NCI-H187 treated with DMSO at 0.1 percent for 48 hours (cell line): ENCODE data around the gene CNN3.
A peak's percentile ranks its signal among the peaks of the same experiment; 100 is the strongest.

Experiments used
- DNase-seq: peaks from one replicate; lab custom pipeline; 2025; lab: John Stamatoyannopoulos, UW

The CNN3 gene

GRCh38 chr1:94887603-94888171 lies 39.2 kb downstream of the CNN3 start:
- DNase-seq: no peak

DNA sequence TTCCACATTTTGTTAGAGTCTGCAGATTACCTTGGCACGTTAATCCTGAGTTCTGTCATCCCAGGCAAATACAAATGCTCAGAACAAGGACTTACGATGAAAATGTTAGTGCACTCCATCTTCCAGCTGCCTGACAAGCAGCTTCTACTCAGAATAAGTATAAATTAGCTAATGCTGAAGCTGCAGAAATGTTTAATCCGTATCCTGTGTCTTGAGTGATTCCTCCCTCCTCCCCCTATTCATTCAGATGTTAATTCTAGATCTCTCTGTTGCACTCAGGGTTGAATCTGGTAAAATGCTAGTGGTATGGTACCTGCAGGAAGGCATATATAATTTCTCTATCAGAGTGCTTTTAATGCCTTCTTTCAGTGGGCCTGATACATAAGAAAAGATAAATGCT lies 39.8 kb downstream of the CNN3 start:
- no peak for DNase-seq

- DNase-seq: no peak
Measured at GRCh38 chr1:94886361-94886760, 40.5 kb downstream of the CNN3 start.

DNA sequence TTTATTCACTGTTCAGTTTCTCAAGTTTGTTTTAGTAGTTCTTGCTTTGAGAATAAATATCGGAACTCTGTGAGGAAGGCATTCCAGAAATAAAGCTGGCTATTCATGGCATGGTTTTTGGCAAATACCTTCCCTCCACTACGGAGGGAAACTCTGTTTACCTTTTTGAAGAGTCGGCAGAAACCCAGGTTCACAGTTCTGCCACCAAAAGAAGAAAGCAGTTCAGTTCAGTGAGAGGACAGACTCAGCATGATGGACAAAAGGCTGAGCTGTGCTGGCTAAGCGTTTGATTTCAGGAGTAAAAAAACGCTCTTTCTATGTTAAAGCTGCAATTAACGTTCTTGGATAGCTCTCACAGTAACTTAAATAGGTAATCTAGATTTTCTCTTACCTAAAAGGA lies 42.4 kb downstream of the CNN3 start:
- DNase-seq: no peak

- no peak for DNase-seq
Measured at GRCh38 chr1:94884106-94884505, 42.8 kb downstream of the CNN3 start.

GRCh38 chr1:94883691-94884090 lies 43.2 kb downstream of the CNN3 start:
- DNase-seq: no peak

- DNase-seq: no peak
Measured at GRCh38 chr1:94878329-94878728, 48.6 kb downstream of the CNN3 start.

DNA sequence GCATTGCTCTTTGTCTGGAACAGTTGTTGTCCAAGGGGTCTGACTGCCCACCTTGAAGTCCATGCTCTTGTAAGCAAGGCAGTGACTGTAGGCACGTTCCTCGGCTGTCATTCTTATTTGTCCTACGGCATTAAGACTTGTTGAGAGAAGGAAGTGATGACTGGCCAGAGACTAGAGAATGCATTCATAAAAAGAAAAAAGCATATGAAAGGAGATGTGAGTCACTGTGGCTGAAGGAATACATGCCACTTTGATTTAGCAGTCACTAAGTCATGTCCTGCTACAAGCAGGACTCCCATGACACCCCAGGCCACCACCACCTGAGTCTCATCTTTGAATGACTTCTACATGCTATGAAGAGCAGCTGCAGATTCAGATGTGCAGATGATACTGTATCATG lies 50.5 kb downstream of the CNN3 start:
- no peak for DNase-seq

DNA sequence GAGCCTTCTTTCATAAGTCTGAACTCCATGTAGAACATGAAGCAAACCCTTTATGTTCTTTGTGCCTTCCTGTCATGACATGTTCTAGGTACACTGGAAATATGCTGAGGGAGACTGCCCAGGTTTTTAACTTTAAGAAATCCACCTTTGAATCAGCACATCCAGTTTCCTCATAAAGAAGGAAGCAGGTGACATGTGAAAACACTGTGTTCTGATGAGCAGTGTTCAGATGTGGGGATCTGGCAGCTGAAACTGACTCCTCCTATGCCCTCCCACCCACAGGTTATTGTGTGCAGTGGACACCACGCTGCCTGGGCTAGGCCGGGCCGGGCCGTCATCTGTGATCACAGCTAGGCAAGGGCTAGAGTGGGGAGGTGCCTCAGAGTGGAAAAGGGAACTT lies 51.1 kb downstream of the CNN3 start:
- no peak for DNase-seq

GRCh38 chr1:94874423-94874822 lies 52.5 kb downstream of the CNN3 start:
- DNase-seq: no peak

- peak; percentile 73 for DNase-seq
Measured at GRCh38 chr1:94873520-94874351, 53.2 kb downstream of the CNN3 start.

DNA sequence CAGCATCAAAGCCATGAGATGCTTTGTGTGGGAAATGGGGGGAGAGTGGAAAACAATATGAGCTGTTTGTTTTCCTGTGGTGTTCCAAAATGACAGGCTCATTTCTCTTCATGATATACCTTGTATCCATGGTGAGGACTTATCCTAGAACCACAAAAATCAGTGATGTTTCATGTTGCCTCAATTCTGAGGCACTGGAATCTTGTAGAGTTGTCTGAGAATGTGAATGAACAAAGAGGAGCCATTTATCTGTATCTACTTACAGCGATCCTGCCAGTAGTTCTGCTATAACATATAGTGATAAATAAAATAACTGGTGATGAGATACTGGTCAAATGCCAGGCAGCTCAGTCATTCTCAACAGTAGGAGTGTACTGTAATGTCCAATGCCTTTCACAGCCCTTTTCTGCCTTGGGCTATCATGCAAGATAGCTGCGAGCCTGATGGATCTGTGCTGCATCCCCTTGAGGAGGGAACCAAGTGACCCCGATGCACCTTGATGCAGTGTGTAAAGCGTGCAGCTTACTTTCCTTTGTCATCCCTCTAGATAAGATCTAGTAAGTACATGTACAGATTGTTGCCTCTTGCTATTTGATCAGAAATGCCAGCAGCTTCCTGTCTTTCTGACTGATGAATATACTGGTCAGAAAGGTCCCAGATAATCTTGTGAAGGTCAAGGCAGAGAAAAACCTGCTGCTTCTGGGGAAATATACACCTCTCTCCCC lies 54.0 kb downstream of the CNN3 start:
- no peak for DNase-seq

GRCh38 chr1:94871031-94871430 lies 55.9 kb downstream of the CNN3 start:
- no peak for DNase-seq

GRCh38 chr1:94866164-94866807 lies 60.6 kb downstream of the CNN3 start:
- DNase-seq: no peak

DNA sequence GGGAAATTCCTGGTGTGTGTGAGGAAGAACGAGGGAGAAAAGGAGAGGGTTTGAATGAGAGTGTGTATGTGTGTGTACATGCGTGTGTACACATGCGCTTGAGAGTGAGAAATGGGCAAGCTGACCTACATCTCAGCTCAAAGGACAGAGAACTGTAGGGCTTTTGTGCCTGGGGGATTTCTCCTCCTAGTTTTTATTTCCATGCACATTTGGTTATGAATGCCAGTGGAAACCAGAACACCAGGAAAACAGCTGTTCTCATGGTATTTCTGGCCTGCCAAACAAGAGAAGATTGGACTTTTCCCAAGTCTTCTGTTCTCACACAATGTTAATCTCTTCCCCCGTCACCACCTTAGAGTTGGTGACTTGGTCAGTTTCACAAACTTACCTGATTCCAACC lies 61.5 kb downstream of the CNN3 start:
- DNase-seq: no peak

GRCh38 chr1:94864821-94865220 lies 62.1 kb downstream of the CNN3 start:
- DNase-seq: no peak

DNA sequence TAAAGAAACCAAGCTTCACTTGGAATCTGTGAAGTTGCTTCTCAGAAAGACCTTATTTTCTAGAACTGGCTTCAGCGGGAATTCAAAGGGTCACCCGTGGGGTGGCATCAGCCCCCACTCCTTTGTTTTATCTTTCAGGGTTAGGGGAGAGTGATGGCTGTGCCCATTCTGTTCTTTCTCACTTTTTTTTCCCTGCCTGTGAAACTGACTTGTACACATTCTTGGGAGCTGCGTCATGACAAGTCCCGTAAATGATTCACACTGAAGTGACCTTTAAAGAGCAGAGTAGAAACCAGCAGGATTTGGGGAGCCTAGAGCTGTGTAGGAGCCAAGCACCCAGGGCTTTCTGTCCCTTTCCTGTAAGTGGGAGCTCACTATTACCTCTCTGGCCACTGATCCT lies 63.0 kb downstream of the CNN3 start:
- no peak for DNase-seq

- no peak for DNase-seq
Measured at GRCh38 chr1:94863297-94863911, 63.5 kb downstream of the CNN3 start.

DNA sequence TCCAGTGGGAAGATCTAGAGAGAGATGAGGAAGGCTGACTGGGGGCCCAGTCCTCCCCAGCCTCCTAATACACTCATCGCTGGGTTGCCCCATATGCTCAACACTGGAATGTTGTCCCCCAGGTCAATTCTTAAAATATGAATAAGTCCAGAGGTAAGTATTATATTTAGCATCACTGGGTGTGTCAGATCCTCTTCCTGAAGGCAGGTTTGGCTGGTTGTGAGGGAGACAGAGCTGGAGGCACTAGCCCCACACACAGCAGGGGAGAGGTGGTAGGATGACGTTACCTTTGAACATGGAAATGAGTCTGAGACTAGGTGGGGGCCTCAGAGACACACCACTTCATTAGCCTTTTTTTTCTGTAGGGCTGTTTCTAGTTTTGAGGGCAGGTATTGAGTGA lies 64.2 kb downstream of the CNN3 start:
- DNase-seq: no peak

GRCh38 chr1:94859174-94859573 lies 67.7 kb downstream of the CNN3 start:
- no peak for DNase-seq

DNA sequence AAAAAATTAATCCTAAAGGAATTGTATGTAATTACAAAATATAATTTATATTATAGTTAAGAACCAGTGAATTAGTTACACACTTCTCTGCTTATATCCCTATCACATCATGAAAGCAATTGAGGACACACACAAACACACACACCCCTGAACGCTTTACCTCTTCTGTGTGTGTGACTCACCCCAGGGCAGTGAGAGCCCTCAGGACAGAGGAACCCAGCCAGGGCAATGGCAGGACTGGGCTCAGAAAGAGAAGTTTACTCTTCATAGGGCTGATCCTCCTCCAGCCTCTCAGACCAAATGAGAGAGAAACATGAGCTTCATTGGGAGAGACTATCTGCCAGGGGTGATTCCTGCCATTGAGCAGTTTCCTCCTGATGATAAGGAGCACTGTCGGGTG lies 68.6 kb downstream of the CNN3 start:
- no peak for DNase-seq

DNA sequence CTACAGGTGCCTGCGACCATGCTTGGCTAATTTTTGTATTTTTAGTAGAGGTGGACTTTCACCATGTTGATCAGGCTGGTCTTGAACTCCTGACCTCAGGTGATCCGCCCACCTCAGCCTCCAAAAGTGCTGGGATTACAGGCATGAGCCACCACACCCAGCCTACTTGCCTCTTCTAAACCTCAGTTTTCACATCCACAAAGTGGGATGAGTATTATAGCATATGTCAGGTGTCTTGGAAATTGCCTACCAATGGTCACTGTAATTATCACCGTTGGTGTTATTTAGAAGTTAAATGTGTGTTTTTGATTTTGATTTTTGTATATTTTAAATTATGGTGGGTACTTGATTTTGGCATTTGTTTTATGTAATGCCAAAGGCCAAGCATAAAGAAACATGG lies 70.0 kb downstream of the CNN3 start:
- no peak for DNase-seq
